ENCODE measurements around the gene NCBP3.
"Not testable (repeated sequence)": the region's sequence is repeated elsewhere in the genome, so short reads cannot be mapped to it uniquely, and the experiment has no call there.

The NCBP3 gene

GRCh38 chr17:3860939-3861700 lies 15.1 kb upstream of the NCBP3 start:
- H3K27ac ChIP-seq, result no peak overlapping the region
- no peak for TF ChIP-seq CTCF (IDR thresholded peaks at IDR 0.05)
- TF ChIP-seq ZFX (IDR thresholded peaks at IDR 0.05; ENCODE audit: borderline replicate concordance), result no peak

GRCh38 chr17:3859940-3860339 lies 13.9 kb upstream of the NCBP3 start:
- H3K27ac ChIP-seq, result no peak overlapping the region
- TF ChIP-seq CTCF (IDR thresholded peaks at IDR 0.05) (no peak), ZFX (IDR thresholded peaks at IDR 0.05; ENCODE audit: borderline replicate concordance) (no peak)

- no peak overlapping the region for H3K27ac ChIP-seq
- TF ChIP-seq CTCF (IDR thresholded peaks at IDR 0.05) (no peak), ZFX (IDR thresholded peaks at IDR 0.05; ENCODE audit: borderline replicate concordance) (no peak)
Observed at GRCh38 chr17:3857261-3858105, 11.4 kb upstream of the NCBP3 start.

- H3K27ac ChIP-seq, result not testable (repeated sequence)
Observed at GRCh38 chr17:3854204-3854603, 8.2 kb upstream of the NCBP3 start.

- TF ChIP-seq CTCF (IDR thresholded peaks at IDR 0.05), result no peak
- TF ChIP-seq ZFX (IDR thresholded peaks at IDR 0.05; ENCODE audit: borderline replicate concordance), result no peak
- no peak overlapping the region for H3K27ac ChIP-seq
Observed at GRCh38 chr17:3852561-3852960, 6.5 kb upstream of the NCBP3 start.

GRCh38 chr17:3851461-3852100 lies 5.5 kb upstream of the NCBP3 start:
- no peak for TF ChIP-seq CTCF (IDR thresholded peaks at IDR 0.05)
- TF ChIP-seq ZFX (IDR thresholded peaks at IDR 0.05; ENCODE audit: borderline replicate concordance), result no peak
- H3K27ac ChIP-seq, result no peak overlapping the region

GRCh38 chr17:3848229-3848835 lies 2.3 kb upstream of the NCBP3 start:
- no peak overlapping the region for H3K27ac ChIP-seq
- TF ChIP-seq CTCF (IDR thresholded peaks at IDR 0.05) (no peak), ZFX (IDR thresholded peaks at IDR 0.05; ENCODE audit: borderline replicate concordance) (no peak)

Measured in 22Rv1 (cell line).